GOT3 (cell line): Measurements from ENCODE around the gene BAD.
A peak's percentile ranks its signal among the peaks of the same experiment; 100 is the strongest.
"Not testable (repeated sequence)": the region's sequence is repeated elsewhere in the genome, so short reads cannot be mapped to it uniquely, and the experiment has no call there.

Experiments used
- DNase-seq: peaks from one replicate; lab custom pipeline; 2025; ENCODE audit warnings: mixed read lengths; lab: John Stamatoyannopoulos, UW

BAD gene

GRCh38 chr11:64314805-64315561, 30.5 kb upstream of the BAD start:
- DNase-seq: no peak

- DNase-seq: no peak
These were observed 29.8 kb upstream of the BAD start for GRCh38 chr11:64314146-64314804.

- DNase-seq: no peak
These were observed 29.2 kb upstream of the BAD start for GRCh38 chr11:64313491-64314145.

GRCh38 chr11:64312947-64313346, 28.5 kb upstream of the BAD start:
- no peak for DNase-seq

GRCh38 chr11:64307795-64308194, 23.3 kb upstream of the BAD start:
- not testable (repeated sequence) for DNase-seq

- no peak for DNase-seq
These were observed 22.6 kb upstream of the BAD start for GRCh38 chr11:64306876-64307622.

- DNase-seq: no peak
These were observed 22.1 kb upstream of the BAD start for GRCh38 chr11:64306563-64306875.

GRCh38 chr11:64305691-64306562, 21.5 kb upstream of the BAD start:
- no peak for DNase-seq

GRCh38 chr11:64305075-64305690, 20.7 kb upstream of the BAD start, which contains the start of gene ESRRA:
Gene ESRRA, plus strand, starts transcription at chr11:64305524. Its CDS starts 1,656 bp downstream, at chr11:64307180.
- DNase-seq: peak; percentile 97

GRCh38 chr11:64304316-64305072, 20.0 kb upstream of the BAD start:
- DNase-seq: peak; percentile 72

- DNase-seq: no peak
These were observed 19.5 kb upstream of the BAD start for GRCh38 chr11:64304032-64304315.

GRCh38 chr11:64303109-64304031, 18.9 kb upstream of the BAD start:
- DNase-seq: no peak

- no peak for DNase-seq
These were observed 15.6 kb upstream of the BAD start, which contains the start of gene CATSPERZ for GRCh38 chr11:64299847-64300648. Gene CATSPERZ, plus strand, starts transcription at chr11:64300358. Its CDS starts 53 bp downstream, at chr11:64300411.

- no peak for DNase-seq
These were observed 14.7 kb upstream of the BAD start for GRCh38 chr11:64298966-64299846.

- DNase-seq: no peak
These were observed 13.4 kb upstream of the BAD start for GRCh38 chr11:64297699-64298358.

GRCh38 chr11:64296830-64297698, 12.6 kb upstream of the BAD start:
- DNase-seq: no peak
